IMR-90 (cell line): ENCODE data around the gene HNRNPL. TPM values are rescaled to one million over a fixed set of nuclear protein-coding genes. Genes with fewer than 3 reads are reported as not detected.

Experiments used
- ATAC-seq: fragments of 200-7000 bp; cut with Tn5 transposase; 2 replicates; pipeline ENCODE4 v1.9.1; 2020; ENCODE audit warnings: low read depth, mild to moderate bottlenecking, moderate library complexity
- BruUV-seq: library from RNA; stranded (reverse); fragments of 400-500 nt; replicated peaks from 2 replicates; lab custom pipeline; 2021; lab: Mats Ljungman, UMichigan
- CTCF ChIA-PET: fragments of 300-600 bp; formaldehyde crosslinking; extraction: SDS; loops from one replicate; lab custom pipeline; 2021; ENCODE audit warnings: antibody characterized with exemption; lab: Yijun Ruan, JAX
- POLR2A ChIA-PET: fragments of 300-600 bp; sonication (Branson Sonifier 250); formaldehyde crosslinking; loops from one replicate; lab custom pipeline; 2022; ENCODE audit warnings: antibody characterized with exemption; ENCODE audit not compliant: unreplicated experiment; lab: Charles Lee
- DNase-seq: peaks from one replicate; pipeline ENCODE4 v3.0.0; 2013
- H2AFZ ChIP-seq: replicated peaks from 2 replicates; pipeline ENCODE3; 2013; ENCODE audit warnings: low read length, mild to moderate bottlenecking; ENCODE audit not compliant: poor library complexity
- H2AK5ac ChIP-seq: 2 replicates; pipeline ENCODE4 v1.6.1; 2013; ENCODE audit warnings: low read depth, low read length, inconsistent platforms
- H2AK9ac ChIP-seq: replicated peaks from 2 replicates; pipeline ENCODE3; 2013; ENCODE audit warnings: mild to moderate bottlenecking, low read depth, low read length, moderate library complexity; ENCODE audit not compliant: poor library complexity
- H2BK120ac ChIP-seq: 2 replicates; pipeline ENCODE4 v1.6.1; 2013; ENCODE audit warnings: low read depth, low read length, inconsistent platforms
- H2BK15ac ChIP-seq: 3 replicates; pipeline ENCODE4 v1.6.1; 2013; ENCODE audit warnings: low read depth, low read length, inconsistent platforms
- H2BK20ac ChIP-seq: 2 replicates; pipeline ENCODE4 v1.6.1; 2013; ENCODE audit warnings: low read depth, mild to moderate bottlenecking, inconsistent platforms, low read length, moderate library complexity
- H2BK5ac ChIP-seq: 2 replicates; pipeline ENCODE4 v1.6.1; 2013; ENCODE audit warnings: mild to moderate bottlenecking, low read depth, low read length, inconsistent platforms; ENCODE audit not compliant: poor library complexity, severe bottlenecking
- H3K14ac ChIP-seq: replicated peaks from 2 replicates; pipeline ENCODE4 v1.6.1; 2013; ENCODE audit warnings: low read depth, low read length, inconsistent platforms
- H3K18ac ChIP-seq: 2 replicates; pipeline ENCODE4 v1.6.1; 2013; ENCODE audit warnings: low read depth, low read length, control low read depth
- H3K23ac ChIP-seq: 2 replicates; pipeline ENCODE4 v1.6.1; 2013; ENCODE audit warnings: low read depth, low read length, inconsistent platforms
- H3K27ac ChIP-seq: 2 replicates; pipeline ENCODE4 v1.5.1; 2013; ENCODE audit warnings: mild to moderate bottlenecking, control low read depth, low read length; ENCODE audit not compliant: insufficient read depth
- H3K27me3 ChIP-seq: 2 replicates; pipeline ENCODE4 v1.6.1; 2013; ENCODE audit warnings: low read length; ENCODE audit not compliant: control insufficient read depth, insufficient read depth
- H3K36me3 ChIP-seq: 2 replicates; pipeline ENCODE4 v1.6.1; 2013; ENCODE audit warnings: low read length, mixed read lengths; ENCODE audit not compliant: control insufficient read depth, insufficient read depth
- H3K4ac ChIP-seq: 2 replicates; pipeline ENCODE4 v1.6.1; 2013; ENCODE audit warnings: low read depth, low read length, inconsistent platforms
- H3K4me1 ChIP-seq: 2 replicates; pipeline ENCODE4 v1.6.1; 2013; ENCODE audit warnings: low read length, mixed read lengths; ENCODE audit not compliant: control insufficient read depth, insufficient read depth
- H3K4me2 ChIP-seq: 2 replicates; pipeline ENCODE4 v1.6.1; 2013; ENCODE audit warnings: low read depth, mild to moderate bottlenecking, control low read depth, low read length, moderate library complexity
- H3K4me3 ChIP-seq: 2 replicates; pipeline ENCODE4 v1.5.1; 2013; ENCODE audit warnings: low read depth, mild to moderate bottlenecking, control low read depth, low read length, moderate library complexity; ENCODE audit not compliant: insufficient read depth
- H3K56ac ChIP-seq: 2 replicates; pipeline ENCODE4 v1.6.1; 2013; ENCODE audit warnings: low read length, inconsistent platforms; ENCODE audit not compliant: insufficient read depth; ENCODE audit errors: extremely low read depth
- H3K79me1 ChIP-seq, 2 experiments: 2 replicates each; pipeline ENCODE4 v1.6.1; 2013; ENCODE audit warnings: low read length in 2 of 2, inconsistent platforms in 1 of 2, low read depth in 1 of 2
- H3K9ac ChIP-seq: 2 replicates; pipeline ENCODE4 v1.6.1; 2013; ENCODE audit warnings: low read depth, low read length, control low read depth
- H3K9me1 ChIP-seq: 2 replicates; pipeline ENCODE4 v1.6.1; 2013; ENCODE audit warnings: low read length, inconsistent platforms; ENCODE audit not compliant: insufficient read depth
- H3K9me3 ChIP-seq: 2 replicates; pipeline ENCODE4 v1.6.1; 2013; ENCODE audit warnings: low read length; ENCODE audit not compliant: control insufficient read depth, insufficient read depth
- H4K20me1 ChIP-seq: 2 replicates; pipeline ENCODE4 v1.6.1; 2013; ENCODE audit warnings: low read length, inconsistent platforms; ENCODE audit not compliant: insufficient read depth
- H4K5ac ChIP-seq: 2 replicates; pipeline ENCODE4 v1.6.1; 2013; ENCODE audit warnings: mild to moderate bottlenecking, low read depth, low read length, control low read depth
- H4K8ac ChIP-seq, 2 experiments: 2 replicates each; pipeline ENCODE4 v1.6.1; 2013; ENCODE audit warnings: low read depth in 2 of 2, low read length in 2 of 2, control low read depth in 1 of 2, inconsistent platforms in 1 of 2
- H4K91ac ChIP-seq: 2 replicates; pipeline ENCODE4 v1.6.1; 2013; ENCODE audit warnings: low read depth, low read length, inconsistent platforms; ENCODE audit not compliant: insufficient read depth
- BHLHE40 ChIP-seq: fragments of 150-350 bp; IDR thresholded peaks from 2 replicates; pipeline ENCODE4 v1.6.1; 2016; ENCODE audit warnings: mild to moderate bottlenecking, low read depth, low read length
- CHD1 ChIP-seq: IDR thresholded peaks from 2 replicates; pipeline ENCODE4 v1.6.1; 2012; ENCODE audit warnings: low read depth, low read length, improper control_type of control experiment
- CTCF ChIP-seq: conservative IDR thresholded peaks from 2 replicates; pipeline ENCODE4 v1.5.1; 2012; ENCODE audit warnings: mild to moderate bottlenecking, low read depth, low read length, improper control_type of control experiment
- ELK1 ChIP-seq: fragments of 150-350 bp; IDR thresholded peaks from 2 replicates; pipeline ENCODE4 v1.6.1; 2016; ENCODE audit warnings: low read depth, mild to moderate bottlenecking, low read length, moderate library complexity, borderline replicate concordance
- FOS ChIP-seq: fragments of 150-350 bp; IDR thresholded peaks from 2 replicates; pipeline ENCODE4 v1.6.1; 2016; ENCODE audit warnings: low read depth, low read length
- MAFK ChIP-seq: IDR thresholded peaks from 2 replicates; pipeline ENCODE4 v1.6.1; 2012; ENCODE audit warnings: low read depth, low read length, improper control_type of control experiment
- NFE2L2 ChIP-seq: fragments of 150-350 bp; IDR thresholded peaks from 2 replicates; pipeline ENCODE4 v1.6.1; 2016; ENCODE audit warnings: low read depth, mild to moderate bottlenecking, low read length
- RAD21 ChIP-seq: IDR thresholded peaks from 2 replicates; pipeline ENCODE4 v1.6.1; 2012; ENCODE audit warnings: low read length, improper control_type of control experiment
- RFX5 ChIP-seq: IDR thresholded peaks from 2 replicates; pipeline ENCODE4 v1.8.0; 2012; ENCODE audit warnings: low read depth, mild to moderate bottlenecking, low read length, moderate library complexity
- WGBS, 2 experiments: methylation state at CpG; one replicate each; pipeline versions ENCODE4 v1.1.5 to v1.1.7; 2013; ENCODE audit warnings: missing lambda C conversion rate in 2 of 2; ENCODE audit not compliant: insufficient read length in 1 of 2; ENCODE audit errors: extremely low coverage in 2 of 2; 5-methylcytosine and 5-hydroxymethylcytosine counted together
- dilution Hi-C: fragments of 300-500 bp; cut with HindIII; formaldehyde crosslinking; loops from one replicate; pipeline ENCODE4 v1.14.3; 2018; ENCODE audit warnings: low sequenced_read_pairs; ENCODE audit not compliant: unreplicated experiment
- in situ Hi-C: fragments of 300-500 bp; cut with MboI; formaldehyde crosslinking; loops from 3 replicates; pipeline ENCODE4 v1.14.3; 2019; ENCODE audit warnings: low sequenced_read_pairs, inconsistent platforms, mixed read lengths
- intact Hi-C: fragments of 100-400 bp; cut with micrococcal nuclease; formaldehyde crosslinking; loops from 2 replicates; pipeline ENCODE4 v1.10.0; 2022
- polyA plus RNA-seq, 3 experiments: library from polyadenylated mRNA; depleted of rRNA; stranded (reverse); fragments of >200 nt; gene quantifications; 2 replicates each; pipeline ENCODE4 v1.2.3, GENCODE V29; 2012; ENCODE audit warnings: low replicate concordance in 1 of 3
- total RNA-seq: library from RNA; depleted of rRNA; stranded (reverse); fragments of >200 nt; gene quantifications from 2 replicates; pipeline ENCODE4 v1.2.3, GENCODE V29; 2012

HNRNPL gene
- total and polyA plus RNA-seq, 2 of the 4 experiments (the other 2 are of a cell fraction) = 277 to 429 TPM

GRCh38 chr19:38838208-38838985 is 11.4 kb downstream of the HNRNPL start (continued):
- TF ChIP-seq MAFK = no peak

- no CpG with 5 or more reads among the region's 7 CpGs for WGBS, 2 experiments
- ATAC-seq = no peak
- Histone ChIP-seq H3K23ac (no peak overlapping the region), H4K5ac (no peak overlapping the region), H3K27me3 (no peaks in the 10 kb centered on the region), H2AK9ac (no peak overlapping the region), H2AFZ (no peak overlapping the region), H3K79me1 (peaks cover 43 to 64% of the 10 kb centered on the region in 2 experiments), H3K18ac (no peak overlapping the region), H4K91ac (no peak overlapping the region), H2BK5ac (no peak overlapping the region), H2BK20ac (no peak overlapping the region), H3K36me3 (peaks cover 66% of the 10 kb centered on the region), H4K20me1 (peaks cover 56% of the 10 kb centered on the region), H3K9me3 (no peaks in the 10 kb centered on the region), H3K56ac (no peak overlapping the region), H2AK5ac (no peak overlapping the region), H3K27ac (no peak overlapping the region), H3K14ac (peak overlapping the region; percentile 20; the same call in 1 of the 2 replicates), H3K4ac (no peak overlapping the region; the same call in 1 of the 2 replicates), H4K8ac (no peak overlapping the region), H2BK15ac (no peak overlapping the region), H2BK120ac (no peak overlapping the region), H3K9me1 (no peaks in the 10 kb centered on the region), H3K4me1 (peaks cover 10% of the 10 kb centered on the region; the same call in 1 of the 2 replicates), H3K4me2 (no peak overlapping the region), H3K9ac (no peak overlapping the region), H3K4me3 (no peak overlapping the region)
- dilution Hi-C loops (no loop called here), in situ Hi-C loops (no loop called here), intact Hi-C loops (no loop called here)
- TF ChIP-seq CHD1 (no peak), RAD21 (no peak), NFE2L2 (no peak), FOS (no peak), MAFK (no peak), ELK1 (no peak), CTCF (no peak), RFX5 (no peak), BHLHE40 (no peak)
- ChIA-PET POLR2A (no interaction called here), CTCF (interaction anchor here (1.4 kb wide), 1 partner anchor 93 kb away, joined by 3 read pairs; the partner anchor contains the start of genes MRPS12 and SARS2)
- no TSS peak for BruUV-seq
- peak; percentile 35 for DNase-seq
Observed at GRCh38 chr19:38837656-38838121, 12.1 kb downstream of the HNRNPL start.
